Stimulated activated CD8-positive, alpha-beta memory T cell treated with anti-CD3 and anti-CD28 coated beads, Interleukin-2, amount 100 ng/mL, for 1 hour (primary cell): Measurements from ENCODE around the gene CUL9.

Source experiments
- DNase-seq, 2 donors: peaks; one replicate each; pipeline ENCODE4 v3.0.0-alpha.2; 2020; ENCODE audit warnings: low read depth in 2 of 2

CUL9 gene

DNA sequence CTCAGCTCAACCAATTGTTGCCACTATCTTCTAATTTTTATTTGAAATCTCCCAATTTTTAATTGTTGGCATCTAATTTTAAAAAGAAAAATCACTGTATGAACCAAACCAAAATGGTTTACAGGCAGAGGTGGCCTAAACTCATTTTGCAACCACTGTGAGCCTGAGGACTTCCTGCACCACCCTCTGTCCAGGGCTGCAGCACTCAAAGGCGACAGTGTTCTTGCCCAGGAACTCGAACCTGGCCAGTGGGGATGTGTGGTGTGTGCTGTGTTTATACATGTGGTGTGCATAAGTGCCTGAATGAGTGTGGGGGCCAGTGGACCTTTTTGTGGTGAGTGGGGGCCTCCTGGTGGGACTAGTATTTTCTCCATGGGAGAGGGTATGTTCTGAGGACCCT is 91.7 kb downstream of the CUL9 start:
- DNase-seq: no peak
